H1 (cell line): ENCODE results near the gene KIAA0319L. TPM values are rescaled to one million over a fixed set of nuclear protein-coding genes. Genes with fewer than 3 reads are reported as not detected.
A peak's percentile ranks its signal among the peaks of the same experiment; 100 is the strongest.

Source experiments
- ASH2L ChIP-seq: fragments of 200-600, 300-600 bp; sonication (generic); IDR thresholded peaks from one replicate; pipeline ENCODE4 v1.7.1; 2017; ENCODE audit warnings: low read length
- CBX8 ChIP-seq: fragments of 300-800, 300-1000 bp; sonication (generic); IDR thresholded peaks from 2 replicates; pipeline ENCODE4 v1.7.1; 2016; ENCODE audit warnings: low read depth, low read length, borderline replicate concordance
- CREB1 ChIP-seq: IDR thresholded peaks from 2 replicates; pipeline ENCODE4 v1.6.1; 2012; ENCODE audit warnings: inconsistent platforms
- POLR2A ChIP-seq, 2 experiments: IDR thresholded peaks; 1 replicate in 1 of 2; 2 replicates in 1 of 2; pipeline ENCODE4 v1.6.1; 2011; ENCODE audit warnings: low read depth in 2 of 2, low read length in 2 of 2, mild to moderate bottlenecking in 2 of 2; ENCODE audit errors: control extremely low read depth in 1 of 2
- TCF12 ChIP-seq: IDR thresholded peaks from 2 replicates; pipeline ENCODE4 v1.6.1; 2011; ENCODE audit warnings: low read depth, mild to moderate bottlenecking, low read length
- polyA plus RNA-seq, 7 experiments: library from polyadenylated mRNA; depleted of rRNA in 3 of 7; stranded (reverse) in 5 of 7; unstranded in 2 of 7; fragments of >200 nt in 5 of 7; fragments of 200-250 nt in 2 of 7; gene quantifications; 1 replicate in 5 of 7; 2 replicates in 1 of 7; 4 replicates in 1 of 7; pipeline versions ENCODE4 v1.2.1 to v1.2.3, GENCODE V29; 2011 to 2013; ENCODE audit warnings: missing spikeins in 2 of 7, mixed read lengths in 2 of 7
- total RNA-seq: library from RNA; stranded (reverse); fragmentation: NEBNext Ultra II Directional; extraction: Animal tissue kit (Norgen Biotek cat#: 25700); gene quantifications from 2 replicates; pipeline ENCODE4 v1.2.1, GENCODE V29; 2021
- TF ChIP-seq, protein P1 (sequence below): IDR thresholded peaks from 2 replicates; pipeline ENCODE4 v1.6.1; 2012; ENCODE audit warnings: inconsistent platforms

Gene KIAA0319L
- total and polyA plus RNA-seq, 2 of the 8 experiments (the other 6 are each of a cell fraction or from before 2014, with no cell fraction given): 40.1 to 55.7 TPM

DNA sequence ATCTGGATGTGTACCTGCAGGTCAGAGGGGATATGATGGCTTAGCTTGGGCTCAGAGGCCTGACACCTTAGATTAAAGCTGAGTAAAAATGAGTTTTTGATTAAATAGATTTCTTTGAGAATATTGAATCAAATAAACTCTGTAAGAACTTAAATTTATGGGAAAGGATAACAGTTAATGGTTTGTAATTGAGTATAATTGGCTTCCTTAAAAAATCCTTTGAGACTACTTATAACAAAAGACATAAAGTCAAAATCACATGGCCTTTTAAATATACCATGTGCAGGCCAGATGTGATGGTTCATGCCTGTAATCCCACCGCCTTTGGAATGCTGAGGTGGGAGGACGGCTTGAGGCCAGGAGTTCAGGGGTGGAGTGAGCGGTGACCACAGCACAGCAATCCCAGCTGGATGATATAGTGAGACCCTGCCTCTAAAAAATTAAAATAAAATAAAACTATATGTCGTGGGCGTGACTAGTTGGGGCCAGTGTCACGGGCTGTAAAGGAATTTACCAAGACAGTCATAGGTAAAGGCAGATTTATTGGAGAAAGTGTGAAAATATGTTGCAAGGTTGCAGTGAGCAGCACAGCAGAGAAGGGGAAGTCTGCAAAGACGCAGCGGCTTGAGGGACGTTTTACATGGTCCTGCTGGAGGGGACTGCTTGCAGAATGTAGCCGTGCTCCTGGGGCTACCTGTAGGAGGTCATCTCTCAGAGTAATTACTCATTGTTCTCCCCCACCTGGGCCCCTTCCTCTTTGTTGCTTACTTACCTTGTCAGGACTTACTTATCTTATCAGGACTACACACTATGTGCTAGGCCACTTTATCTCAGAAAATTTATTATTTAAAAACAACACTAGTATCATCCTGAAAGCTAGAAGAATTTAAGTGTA is 166.4 kb downstream of the KIAA0319L start (continued):
- TF ChIP-seq TCF12 (0 out of 2 replicates have a peak, but pooled peaks have one; percentile 60), ASH2L (peak; percentile 68), CBX8 (no peak), POLR2A (IDR thresholded peaks at IDR 0.05; ENCODE audit: control extremely low read depth in 1 of 2, low read depth in 2 of 2, low read length in 2 of 2) (peak; percentile 38 to 69), CREB1 (no peak)
- TF ChIP-seq, protein P1, sequence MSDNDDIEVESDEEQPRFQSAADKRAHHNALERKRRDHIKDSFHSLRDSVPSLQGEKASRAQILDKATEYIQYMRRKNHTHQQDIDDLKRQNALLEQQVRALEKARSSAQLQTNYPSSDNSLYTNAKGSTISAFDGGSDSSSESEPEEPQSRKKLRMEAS: 0 out of 2 replicates have a peak, but pooled peaks have one; percentile 36
